Measurements from ENCODE around the gene DNAH9.

DNA sequence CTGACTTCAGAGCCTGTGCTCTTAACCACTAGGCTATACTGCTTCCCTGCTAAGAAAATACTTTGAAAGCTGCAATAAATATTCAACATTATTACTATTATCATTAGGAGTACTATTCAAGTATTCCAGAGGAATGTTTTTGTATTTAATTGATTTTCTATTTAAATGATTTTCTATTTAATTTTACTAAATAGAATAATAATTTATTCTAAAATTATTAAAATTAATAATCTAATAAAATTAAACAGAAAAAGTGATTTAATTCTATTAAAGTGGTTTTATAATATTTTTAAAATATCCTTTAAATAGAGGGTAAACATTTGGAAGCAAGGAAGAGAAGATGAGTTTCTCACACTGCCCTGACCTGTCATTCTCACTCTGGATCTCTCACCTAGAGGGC lies 173.8 kb downstream of the DNAH9 start:
- no peak for TF ChIP-seq EP300 (IDR thresholded peaks at IDR 0.05)
- TF ChIP-seq POLR2A (IDR thresholded peaks at IDR 0.05): no peak
